Measurements from ENCODE around the gene TMEM87B.

DNA sequence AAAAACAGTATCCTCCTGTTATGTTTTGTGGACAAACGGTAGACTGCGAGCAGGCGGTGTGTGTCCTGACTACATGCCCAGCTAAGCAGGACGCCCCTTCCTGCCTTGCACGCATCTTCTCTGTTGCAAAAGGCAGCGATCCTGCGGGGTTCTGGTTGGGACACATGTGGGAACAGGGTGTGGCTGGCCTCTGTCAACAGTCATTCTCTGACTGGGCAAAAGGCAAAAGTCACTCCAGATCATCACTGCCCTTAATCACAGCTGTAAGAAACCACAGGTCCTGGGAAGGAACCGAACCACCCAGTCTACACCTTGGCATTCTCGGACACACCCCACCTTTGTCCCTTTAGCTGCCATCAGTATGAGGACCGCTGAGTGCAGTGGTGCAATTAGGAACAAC is 44.3 kb upstream of the TMEM87B start:
- no peak for TF ChIP-seq POLR2A (IDR thresholded peaks at IDR 0.05)
- no peak for TF ChIP-seq CTCF (IDR thresholded peaks at IDR 0.05)

Measured in heart left ventricle (tissue), 13 donors.